ENCODE results near the gene ZNF687. TPM values are rescaled to one million over a fixed set of nuclear protein-coding genes. Genes with fewer than 3 reads are reported as not detected.

ZNF687 gene
- total RNA-seq, 3 donors from 2014 or later (not counting 1 experiment from before 2014, with no cell fraction given), result 48.1 to 52.2 (median 48.6) TPM

DNA sequence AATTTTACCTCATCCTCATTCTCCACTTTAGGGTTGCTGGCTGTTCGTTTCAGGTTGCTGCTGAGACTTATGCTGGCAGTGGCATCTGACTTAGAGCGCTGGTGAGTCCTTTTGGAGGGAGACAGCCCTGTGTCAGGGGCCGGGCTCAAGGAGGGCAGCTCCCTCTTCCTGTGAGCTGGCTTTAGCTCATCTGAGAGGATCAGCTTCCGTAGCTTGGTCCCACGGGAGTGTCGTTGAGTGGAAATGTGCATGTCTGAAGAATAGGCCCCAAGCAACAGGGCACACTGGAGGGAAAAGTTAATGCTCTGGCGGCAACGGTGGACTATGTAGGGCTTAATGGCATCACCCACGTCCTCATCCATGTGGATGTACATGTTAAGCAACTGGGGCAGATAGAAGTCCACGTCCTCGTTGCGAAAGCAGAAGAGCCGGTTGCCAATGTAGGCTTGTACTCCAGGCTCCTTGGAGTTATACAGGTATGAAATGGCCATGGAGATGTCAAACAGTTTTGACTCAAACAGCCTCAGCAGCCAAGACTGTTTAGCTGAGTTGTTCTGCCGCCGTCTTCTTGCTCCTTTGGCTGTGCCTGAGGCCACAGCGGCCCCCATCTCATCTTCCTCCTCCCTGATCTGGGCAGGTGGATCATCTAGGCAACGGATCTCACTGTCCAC, 33.6 kb downstream of the ZNF687 start:
- Mint-ChIP-seq H3K27ac (no peak overlapping the region), H3K4me1 (peaks cover 30 to 42% of the 10 kb centered on the region in 2 donors), H3K27me3 (ENCODE audit: low read depth in 2 of 2) (no peaks in the 10 kb centered on the region), H3K36me3 (no peaks in the 10 kb centered on the region), H3K4me3 (no peak overlapping the region), H3K9me3 (no peaks in the 10 kb centered on the region)
- Histone ChIP-seq H3K36me3 (ENCODE audit: control insufficient read depth, insufficient read depth, low read length) (peaks cover 70% of the 10 kb centered on the region), H3K27ac (ENCODE audit: low read length) (no peak overlapping the region), H3K27me3 (ENCODE audit: control insufficient read depth, insufficient read depth, low read length) (no peaks in the 10 kb centered on the region), H3K9me3 (ENCODE audit: control insufficient read depth, insufficient read depth, low read length) (no peaks in the 10 kb centered on the region), H3K4me1 (ENCODE audit: control insufficient read depth, insufficient read depth, low read length) (no peaks in the 10 kb centered on the region), H3K4me3 (ENCODE audit: low read length) (no peak overlapping the region)
- 96% methylated on average over 17 of the region's 17 CpGs for WGBS (ENCODE audit: insufficient coverage)
- DNase-seq (no peak), ATAC-seq (no peak)
- TF ChIP-seq, protein P1, sequence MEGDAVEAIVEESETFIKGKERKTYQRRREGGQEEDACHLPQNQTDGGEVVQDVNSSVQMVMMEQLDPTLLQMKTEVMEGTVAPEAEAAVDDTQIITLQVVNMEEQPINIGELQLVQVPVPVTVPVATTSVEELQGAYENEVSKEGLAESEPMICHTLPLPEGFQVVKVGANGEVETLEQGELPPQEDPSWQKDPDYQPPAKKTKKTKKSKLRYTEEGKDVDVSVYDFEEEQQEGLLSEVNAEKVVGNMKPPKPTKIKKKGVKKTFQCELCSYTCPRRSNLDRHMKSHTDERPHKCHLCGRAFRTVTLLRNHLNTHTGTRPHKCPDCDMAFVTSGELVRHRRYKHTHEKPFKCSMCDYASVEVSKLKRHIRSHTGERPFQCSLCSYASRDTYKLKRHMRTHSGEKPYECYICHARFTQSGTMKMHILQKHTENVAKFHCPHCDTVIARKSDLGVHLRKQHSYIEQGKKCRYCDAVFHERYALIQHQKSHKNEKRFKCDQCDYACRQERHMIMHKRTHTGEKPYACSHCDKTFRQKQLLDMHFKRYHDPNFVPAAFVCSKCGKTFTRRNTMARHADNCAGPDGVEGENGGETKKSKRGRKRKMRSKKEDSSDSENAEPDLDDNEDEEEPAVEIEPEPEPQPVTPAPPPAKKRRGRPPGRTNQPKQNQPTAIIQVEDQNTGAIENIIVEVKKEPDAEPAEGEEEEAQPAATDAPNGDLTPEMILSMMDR (IDR thresholded peaks at IDR 0.05), result no peak
- intact Hi-C loops (cut with micrococcal nuclease), result no loop called here

DNA sequence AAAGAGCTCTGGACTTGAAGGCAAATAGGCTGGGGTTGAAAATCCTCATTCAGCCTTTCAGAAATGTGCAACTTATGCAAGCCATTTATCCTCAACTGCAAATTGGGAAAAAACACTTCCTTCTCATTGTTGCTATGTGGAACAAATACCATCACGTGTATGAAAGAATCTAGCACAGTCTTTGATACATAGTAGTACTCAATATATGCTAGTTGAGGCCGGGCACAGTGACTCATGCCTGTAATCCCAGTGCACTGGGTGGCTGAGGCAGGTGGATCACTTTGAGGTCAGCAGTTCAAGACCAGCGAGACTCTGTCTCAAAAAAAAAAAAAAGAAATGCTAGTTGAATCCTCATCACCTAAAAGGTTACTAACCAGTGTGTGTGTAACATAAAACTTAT, 36.9 kb downstream of the ZNF687 start:
- Histone ChIP-seq H3K4me1 (ENCODE audit: control insufficient read depth, insufficient read depth, low read length) (no peaks in the 10 kb centered on the region), H3K9me3 (ENCODE audit: control insufficient read depth, insufficient read depth, low read length) (no peaks in the 10 kb centered on the region), H3K27me3 (ENCODE audit: control insufficient read depth, insufficient read depth, low read length) (no peaks in the 10 kb centered on the region), H3K27ac (ENCODE audit: low read length) (no peak overlapping the region), H3K36me3 (ENCODE audit: control insufficient read depth, insufficient read depth, low read length) (peaks cover 47% of the 10 kb centered on the region), H3K4me3 (ENCODE audit: low read length) (no peak overlapping the region)
- no peak for ATAC-seq
- Mint-ChIP-seq H3K4me1 (peaks cover 28 to 38% of the 10 kb centered on the region in 2 donors), H3K36me3 (no peaks in the 10 kb centered on the region), H3K27me3 (ENCODE audit: low read depth in 2 of 2) (no peaks in the 10 kb centered on the region), H3K9me3 (no peaks in the 10 kb centered on the region), H3K4me3 (no peak overlapping the region), H3K27ac (no peak overlapping the region)
- DNase-seq, result no peak
- intact Hi-C loops (cut with micrococcal nuclease), result no loop called here
- 88% methylated on average over 3 of the region's 3 CpGs for WGBS (ENCODE audit: insufficient coverage)
- TF ChIP-seq, protein P1 (IDR thresholded peaks at IDR 0.05), result no peak

DNA sequence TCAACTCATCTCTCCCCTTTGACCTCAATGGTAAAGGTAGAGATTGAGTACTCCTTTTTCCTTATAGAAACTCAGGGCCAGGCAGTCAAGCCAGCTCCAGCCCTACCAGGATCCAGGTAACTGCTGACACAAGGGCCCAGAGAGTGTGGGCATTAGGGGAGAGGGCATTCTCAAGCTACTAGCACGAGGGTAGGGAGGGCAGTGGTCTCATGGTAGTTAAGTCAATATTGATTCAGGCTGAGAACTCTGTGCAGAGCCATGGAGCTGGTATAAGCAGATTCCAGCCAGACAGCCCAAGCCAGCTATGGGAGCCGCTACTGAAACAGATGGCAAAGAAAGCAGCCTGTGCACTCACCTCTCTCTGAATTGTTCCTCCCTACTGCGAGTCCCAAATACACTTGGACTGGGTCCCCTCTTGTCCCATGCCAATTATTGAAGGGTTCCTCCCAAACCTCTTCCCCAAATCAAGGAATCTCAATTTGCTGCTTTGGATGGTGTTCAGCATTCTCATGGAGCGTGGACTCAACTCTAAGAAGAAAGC, 42.4 kb downstream of the ZNF687 start:
- Histone ChIP-seq H3K4me1 (ENCODE audit: control insufficient read depth, insufficient read depth, low read length) (peaks cover 20% of the 10 kb centered on the region), H3K4me3 (ENCODE audit: low read length) (no peak overlapping the region), H3K36me3 (ENCODE audit: control insufficient read depth, insufficient read depth, low read length) (peaks cover 20% of the 10 kb centered on the region), H3K27me3 (ENCODE audit: control insufficient read depth, insufficient read depth, low read length) (no peaks in the 10 kb centered on the region), H3K9me3 (ENCODE audit: control insufficient read depth, insufficient read depth, low read length) (no peaks in the 10 kb centered on the region), H3K27ac (ENCODE audit: low read length) (no peak overlapping the region)
- Mint-ChIP-seq H3K9me3 (no peaks in the 10 kb centered on the region), H3K4me3 (no peak overlapping the region), H3K27me3 (ENCODE audit: low read depth in 2 of 2) (no peaks in the 10 kb centered on the region), H3K36me3 (no peaks in the 10 kb centered on the region), H3K4me1 (peaks cover 46 to 58% of the 10 kb centered on the region in 2 donors), H3K27ac (peak overlapping the region in 1 of 2 donors; percentile 45)
- ATAC-seq (no peak), DNase-seq (no peak)
- 93% methylated on average over 4 of the region's 4 CpGs for WGBS (ENCODE audit: insufficient coverage)
- TF ChIP-seq, protein P1 (IDR thresholded peaks at IDR 0.05), result no peak
- intact Hi-C loops (cut with micrococcal nuclease), result no loop called here

Data from natural killer cell (primary cell).